KBM-7 (cell line): Measurements from ENCODE around the gene CACNA1D.
A peak's percentile ranks its signal among the peaks of the same experiment; 100 is the strongest.

Source experiments
- DNase-seq: peaks from one replicate; pipeline ENCODE4 v3.0.0-alpha.2; 2015
- in situ Hi-C: fragments of 300-500 bp; cut with MboI; formaldehyde crosslinking; loops from 2 replicates; pipeline ENCODE4 v1.14.3; 2020; ENCODE audit warnings: low sequenced_read_pairs, low pct_unique_long_range_greater_than_20kb, mixed read lengths

The CACNA1D gene

DNA sequence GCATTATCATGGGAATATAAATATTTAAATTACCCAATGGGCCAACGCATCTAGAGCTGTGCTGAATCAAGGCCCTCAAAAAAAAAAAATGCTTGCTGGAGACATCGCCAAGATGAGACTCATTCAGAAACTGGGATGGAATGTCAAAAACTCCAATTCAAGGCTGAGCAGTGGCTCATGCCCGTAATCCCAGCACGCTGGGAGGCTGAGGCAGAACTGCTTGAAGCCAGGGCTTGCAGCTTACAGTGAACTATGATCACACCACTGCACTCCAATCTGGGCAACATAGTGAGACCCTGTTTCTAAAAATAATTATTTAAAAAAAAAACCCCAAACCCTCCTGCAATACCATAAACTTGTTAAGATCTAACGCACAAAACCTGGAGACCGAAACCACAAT, 3.1 kb upstream of the CACNA1D start:
- in situ Hi-C loops: no loop called here

DNA sequence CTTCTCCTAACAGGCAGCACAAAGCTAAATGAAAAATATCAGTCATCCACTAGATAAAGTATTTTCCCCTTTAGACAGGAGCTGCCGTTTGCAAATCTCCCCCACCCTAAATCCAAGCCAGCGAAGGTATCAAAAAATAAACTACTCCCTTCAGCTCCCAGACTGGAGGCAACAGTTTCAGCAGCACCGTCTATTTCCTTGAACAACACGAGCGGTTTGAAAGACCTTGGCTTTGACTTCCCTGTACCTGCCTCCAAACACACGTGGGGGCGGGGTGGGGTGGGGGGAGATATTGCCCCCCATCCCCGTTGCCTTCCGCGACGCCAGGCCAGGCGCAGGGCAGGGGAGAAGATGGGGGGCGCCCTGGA, 832 bp upstream of the CACNA1D start:
- no peak for DNase-seq
- in situ Hi-C loops: no loop called here

More for the DNA sequence above, 3.1 kb upstream of the CACNA1D start:
- no peak for DNase-seq

DNA sequence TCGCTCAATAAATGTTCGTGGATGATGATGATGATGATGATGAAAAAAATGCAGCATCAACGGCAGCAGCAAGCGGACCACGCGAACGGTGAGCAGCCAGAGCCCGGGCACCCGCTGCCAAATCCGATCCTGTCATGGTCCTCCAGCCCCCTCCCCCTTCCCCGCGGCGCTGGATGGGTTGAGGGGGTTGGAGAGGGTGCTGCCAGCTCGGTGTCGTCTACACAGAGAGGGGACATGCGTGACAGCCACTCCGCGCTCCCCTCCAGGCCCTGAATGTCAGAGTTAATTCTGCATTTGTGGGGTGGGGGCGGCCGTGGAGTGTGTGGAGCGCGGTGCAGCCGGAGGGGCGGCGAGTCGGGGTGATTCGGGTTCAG, 722 bp downstream of the CACNA1D start:
- in situ Hi-C loops: no loop called here
- DNase-seq: no peak

DNA sequence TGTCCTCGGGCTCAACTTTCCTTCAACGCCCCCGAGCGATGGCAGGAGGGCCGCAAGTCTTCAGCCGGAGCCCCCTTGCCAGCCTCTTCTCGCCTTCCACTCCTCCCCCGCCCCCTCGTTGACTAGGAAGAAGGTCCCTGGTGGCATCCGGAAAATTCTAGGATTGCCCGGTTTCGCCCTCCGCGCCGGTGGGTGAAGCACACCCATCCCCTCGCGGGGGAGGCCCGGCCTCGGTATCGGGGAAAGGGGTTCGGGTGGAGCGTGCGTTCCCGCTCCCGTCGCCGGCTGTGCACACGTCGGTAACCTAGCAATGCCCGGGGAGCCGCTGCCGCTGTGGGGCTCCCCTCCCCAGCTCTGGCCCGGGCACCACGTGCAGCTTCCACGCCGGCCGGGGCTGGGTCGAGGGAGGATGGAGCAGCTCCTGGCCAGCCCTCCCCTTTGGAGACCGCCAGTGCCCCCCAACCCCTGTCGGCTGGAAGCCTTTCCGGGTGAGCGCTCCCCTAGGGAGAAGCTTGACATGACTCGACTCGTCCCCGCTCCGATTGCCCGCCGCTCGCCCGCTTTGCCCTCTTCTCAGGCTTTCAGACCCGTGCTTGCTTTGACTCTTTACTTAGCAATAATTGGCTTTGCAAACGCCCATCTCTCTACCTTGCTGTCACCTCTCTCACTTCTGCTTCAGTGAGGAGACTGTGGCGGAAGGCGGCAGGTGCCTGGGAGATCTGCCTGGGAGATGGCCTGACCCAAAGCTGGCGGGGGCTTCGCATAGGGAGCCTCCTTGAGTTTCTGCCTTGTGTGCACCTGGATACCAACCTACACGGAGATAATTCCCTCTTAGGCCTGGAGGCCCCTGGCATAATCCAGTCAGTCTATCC, 1.3 kb downstream of the CACNA1D start:
- no peak for DNase-seq

DNA sequence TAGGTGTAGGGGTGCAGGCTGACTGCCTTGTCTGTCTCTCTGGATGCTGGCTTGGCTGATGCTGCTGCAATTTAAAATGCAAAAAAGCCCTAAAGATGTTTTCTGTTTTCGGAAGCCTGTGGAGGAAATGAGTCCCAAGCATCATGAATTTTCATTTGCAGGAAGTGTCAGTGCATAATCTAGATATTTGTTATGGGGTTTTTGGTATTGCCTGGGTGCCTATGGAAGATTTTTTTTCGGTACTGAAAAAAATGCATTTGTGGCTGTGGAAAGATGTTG, 1.9 kb downstream of the CACNA1D start:
- in situ Hi-C loops: no loop called here
- DNase-seq: no peak

More for the DNA sequence above, 1.3 kb downstream of the CACNA1D start:
- in situ Hi-C loops: no loop called here

DNA sequence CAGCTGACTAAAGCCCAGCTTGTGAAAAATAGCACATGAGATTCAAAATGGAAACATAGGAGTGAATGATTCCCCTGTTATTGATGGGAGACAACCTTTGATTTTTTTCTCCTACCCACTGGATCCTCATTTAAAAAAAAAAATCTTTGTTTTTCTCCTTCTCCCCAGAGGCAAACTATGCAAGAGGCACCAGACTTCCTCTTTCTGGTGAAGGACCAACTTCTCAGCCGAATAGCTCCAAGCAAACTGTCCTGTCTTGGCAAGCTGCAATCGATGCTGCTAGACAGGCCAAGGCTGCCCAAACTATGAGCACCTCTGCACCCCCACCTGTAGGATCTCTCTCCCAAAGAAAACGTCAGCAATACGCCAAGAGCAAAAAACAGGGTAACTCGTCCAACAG, 2.6 kb downstream of the CACNA1D start:
- in situ Hi-C loops: no loop called here
- peak; percentile 35 for DNase-seq

DNA sequence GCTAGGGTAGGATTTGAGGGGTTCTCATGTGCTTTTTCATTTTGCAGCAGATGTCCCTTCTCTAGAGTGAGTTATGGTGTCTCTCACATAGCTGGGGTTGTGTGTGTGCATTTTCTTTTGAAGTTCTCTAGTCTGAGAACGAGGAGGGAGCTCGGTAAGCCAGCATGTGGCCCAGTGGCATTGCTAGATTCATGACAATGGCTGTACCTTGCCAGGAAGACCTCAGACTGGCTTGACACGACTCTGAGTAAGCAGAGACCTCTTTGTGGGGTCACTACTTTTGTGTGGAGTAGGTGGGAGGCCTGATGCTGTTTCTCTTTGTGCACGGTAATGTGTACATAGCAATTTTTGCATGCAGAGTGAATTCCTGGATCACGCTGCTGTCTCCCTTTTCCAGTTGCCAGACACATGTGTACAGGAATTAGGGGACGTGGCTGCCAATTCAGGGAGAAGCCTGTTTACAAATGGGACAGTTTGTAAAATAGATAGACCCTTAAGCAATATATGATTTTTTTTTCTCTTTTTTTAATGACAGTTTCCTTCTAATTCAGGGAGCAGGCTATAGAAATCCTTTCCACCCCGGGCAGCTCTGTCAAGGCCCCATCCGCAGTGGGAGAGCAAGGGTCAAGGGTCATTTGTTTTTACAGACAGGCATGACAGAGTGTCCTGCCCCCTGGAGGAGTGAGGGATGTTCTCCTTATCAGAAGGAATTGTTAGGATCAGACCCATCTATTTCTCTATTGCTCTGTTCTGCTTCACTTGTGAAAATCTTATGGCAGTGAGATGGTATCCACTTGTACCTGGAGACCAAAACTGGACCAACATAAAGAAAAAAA, 4.6 kb downstream of the CACNA1D start:
- in situ Hi-C loops: no loop called here
- DNase-seq: no peak

DNA sequence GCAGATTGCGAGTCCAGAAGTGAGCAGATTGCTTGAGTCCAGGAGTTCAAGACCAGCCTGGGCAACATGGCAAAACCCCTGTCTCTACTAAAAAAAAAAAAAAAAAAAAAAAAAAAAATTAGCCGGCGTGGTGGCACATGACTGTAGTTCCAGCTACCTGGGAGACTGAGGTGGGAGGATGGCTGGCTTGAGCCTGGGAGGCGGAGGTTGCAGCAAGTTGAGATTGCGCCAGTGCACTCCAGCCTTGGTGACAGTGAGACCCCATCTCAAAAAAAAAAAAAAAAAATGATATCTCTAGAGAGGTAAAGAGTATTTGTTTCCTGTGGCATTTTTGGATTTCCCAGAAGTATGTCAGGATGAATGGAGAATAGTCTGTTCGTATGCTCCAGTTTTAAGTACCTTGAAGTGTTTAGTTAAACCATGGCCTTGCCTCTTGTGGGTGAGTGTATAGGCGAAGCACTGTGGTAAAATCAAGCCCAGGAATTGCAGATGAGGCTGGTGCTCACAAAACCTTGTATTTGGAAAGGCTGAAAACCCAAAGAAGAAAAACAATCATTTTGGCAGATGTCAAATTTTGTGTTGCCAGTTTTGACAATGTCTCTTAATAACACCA, 5.9 kb downstream of the CACNA1D start:
- DNase-seq: no peak
- in situ Hi-C loops: no loop called here

DNA sequence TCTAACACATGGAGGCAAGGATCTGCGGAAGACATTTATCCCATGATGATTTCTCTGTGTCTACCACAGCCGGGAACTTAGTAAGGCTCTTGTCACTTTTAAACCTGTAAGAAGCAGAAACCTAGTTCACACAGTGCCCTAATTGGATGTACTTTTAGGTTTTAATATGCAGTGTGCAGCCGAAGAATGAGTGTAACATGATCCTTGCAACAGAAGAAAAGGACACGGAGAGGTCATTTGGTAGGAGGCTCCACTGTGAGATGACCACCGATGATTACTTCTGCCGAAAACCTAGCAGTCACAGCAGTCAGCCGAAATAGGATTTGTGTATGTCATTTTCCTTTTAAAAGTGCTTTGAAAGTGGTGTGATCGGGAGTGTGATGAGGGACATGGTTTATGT, 6.8 kb downstream of the CACNA1D start:
- no peak for DNase-seq
- in situ Hi-C loops: no loop called here

DNA sequence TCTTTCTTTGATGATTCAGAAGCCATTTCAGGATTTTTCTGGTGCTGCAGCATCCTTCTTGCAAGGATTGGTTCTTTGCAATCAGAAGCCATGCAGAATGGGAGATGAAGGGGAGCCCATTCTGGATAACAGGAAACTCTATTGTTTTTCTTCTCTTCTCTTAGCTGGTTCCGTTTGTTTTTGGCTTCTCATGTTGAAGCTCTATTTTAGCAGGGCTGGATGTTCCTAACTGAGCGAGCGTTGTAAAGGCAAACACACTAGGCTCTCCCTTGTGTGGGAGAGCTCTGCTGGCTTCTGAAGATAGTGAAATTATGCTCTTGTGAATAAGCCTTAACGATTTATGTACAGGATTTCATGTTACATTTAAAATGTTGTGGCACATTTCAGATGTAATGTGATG, 8.3 kb downstream of the CACNA1D start:
- in situ Hi-C loops: no loop called here
- DNase-seq: no peak

DNA sequence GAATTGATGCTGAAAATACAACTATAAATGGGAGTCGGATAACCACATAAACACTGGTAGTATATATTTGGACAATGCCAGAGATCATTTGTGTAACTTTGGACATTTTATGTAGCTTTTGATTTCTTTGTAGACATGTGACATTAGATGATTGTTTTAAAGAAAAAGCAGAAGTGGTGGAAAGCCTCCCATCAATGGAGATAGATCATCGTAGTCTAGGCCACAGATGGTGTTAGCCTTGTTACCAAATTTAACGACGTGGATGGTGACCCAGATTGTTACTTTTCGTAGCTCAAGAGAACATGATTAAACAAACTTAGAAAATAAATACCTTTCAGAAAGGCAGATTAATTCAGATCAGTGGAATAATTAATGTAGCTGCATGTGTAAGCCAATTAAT, 8.8 kb downstream of the CACNA1D start:
- in situ Hi-C loops: no loop called here
- no peak for DNase-seq

DNA sequence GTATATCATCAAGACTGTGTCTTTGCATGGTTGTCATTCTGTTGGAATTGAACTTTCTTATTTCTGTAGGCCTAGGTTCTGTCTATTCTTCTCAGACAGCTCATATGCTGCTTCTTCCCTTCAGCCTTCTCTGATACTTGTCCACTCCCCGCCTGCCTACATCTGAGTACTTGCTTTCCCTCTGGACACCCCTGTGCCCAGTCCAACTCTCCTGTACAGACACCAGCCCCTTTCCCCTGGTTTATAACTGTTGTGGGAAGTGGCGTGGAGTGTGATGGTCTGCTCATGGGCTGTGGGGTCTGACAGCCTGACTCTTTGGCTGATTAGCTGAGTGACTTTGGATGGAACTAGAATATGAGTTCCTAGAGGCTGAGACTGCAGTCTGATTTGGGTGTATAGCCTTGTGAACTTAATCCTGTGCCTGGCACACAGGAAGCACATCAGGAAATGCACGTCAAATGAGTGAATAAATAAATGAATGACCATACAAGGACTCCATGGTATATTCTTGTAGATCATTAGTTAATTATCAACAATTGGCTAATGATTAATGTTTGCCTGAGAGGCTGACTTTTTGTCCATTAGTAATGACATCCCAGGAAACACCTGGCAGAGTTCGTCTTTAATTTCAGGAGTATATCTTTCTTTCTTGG, 11.8 kb downstream of the CACNA1D start:
- in situ Hi-C loops: no loop called here
- DNase-seq: no peak

DNA sequence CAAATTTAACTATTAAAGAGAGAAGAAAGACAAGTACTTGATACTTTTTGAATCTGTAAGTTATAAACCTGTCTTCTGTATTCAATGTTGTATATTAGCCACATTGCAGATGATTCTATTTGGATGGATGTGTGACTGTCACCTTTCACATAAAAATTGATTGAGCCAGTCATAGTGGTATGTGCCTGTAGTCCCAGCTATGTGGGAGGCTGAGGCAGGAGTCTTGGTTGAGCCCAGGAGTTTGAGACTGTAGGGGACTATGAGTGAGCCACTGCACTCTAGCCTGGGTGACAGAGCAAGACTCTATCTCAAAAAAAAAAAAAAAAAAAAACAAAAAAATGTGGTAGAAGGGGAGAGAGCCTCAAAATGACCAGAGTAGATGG, 12.3 kb downstream of the CACNA1D start:
- no peak for DNase-seq
- in situ Hi-C loops: no loop called here

DNA sequence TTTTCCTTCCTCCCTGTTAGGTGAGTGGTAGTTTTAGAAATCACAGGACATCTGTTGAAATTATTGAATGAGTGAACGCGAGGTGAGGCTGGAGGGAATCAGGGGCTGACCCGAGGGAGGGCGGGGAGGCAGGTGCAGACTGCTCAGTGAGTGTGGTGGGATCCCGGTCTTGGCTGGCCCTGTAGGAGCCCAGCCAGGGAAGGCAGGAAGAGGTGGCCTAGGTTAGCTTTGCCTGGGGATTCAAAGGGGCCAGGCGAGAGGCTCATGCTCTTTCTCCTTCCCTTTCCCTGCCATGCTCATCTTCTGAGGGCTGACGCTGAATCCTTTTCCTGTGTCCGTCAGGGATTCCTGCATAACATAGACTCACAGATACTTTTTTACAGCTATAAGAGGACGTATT, 15.1 kb downstream of the CACNA1D start:
- DNase-seq: no peak
- in situ Hi-C loops: no loop called here

DNA sequence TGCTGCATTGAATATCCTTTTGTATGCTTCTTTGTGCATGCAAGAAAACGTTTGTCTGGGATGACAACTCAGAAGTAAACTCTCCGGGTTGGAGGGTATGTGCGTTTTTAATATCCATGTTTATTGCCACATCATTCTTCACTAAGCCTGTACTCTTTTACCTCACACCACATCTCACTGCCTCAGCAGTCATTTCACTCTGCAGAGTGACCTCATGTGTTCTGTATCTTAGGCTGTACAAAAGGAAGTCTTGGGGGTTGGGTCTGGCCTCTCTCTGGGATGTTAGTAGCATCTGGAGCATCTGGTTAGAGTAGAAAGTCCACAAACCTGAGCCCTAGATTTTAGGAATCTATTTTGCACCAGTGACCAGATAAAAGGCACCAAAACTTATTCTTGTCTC, 16.1 kb downstream of the CACNA1D start:
- no peak for DNase-seq
- in situ Hi-C loops: no loop called here

DNA sequence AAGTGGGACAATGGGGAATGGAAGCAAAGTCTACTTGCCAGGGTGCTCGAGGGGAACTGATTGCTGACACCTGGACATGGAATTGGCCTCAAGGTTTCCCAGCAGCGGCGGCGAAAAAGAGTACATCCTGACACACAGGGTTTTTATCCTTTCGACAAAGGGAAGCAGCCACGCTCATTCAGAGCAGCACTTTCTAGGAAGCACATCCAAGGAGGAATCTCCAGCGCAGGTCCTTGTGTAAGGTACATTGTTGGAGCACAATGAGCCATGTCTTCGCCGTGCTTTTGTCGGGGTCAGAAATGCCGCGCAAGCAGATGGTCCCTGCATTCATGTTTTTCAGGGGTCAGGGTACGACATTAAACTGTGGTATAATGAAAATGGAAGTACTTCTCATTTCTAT, 16.8 kb downstream of the CACNA1D start:
- DNase-seq: no peak
- in situ Hi-C loops: no loop called here

DNA sequence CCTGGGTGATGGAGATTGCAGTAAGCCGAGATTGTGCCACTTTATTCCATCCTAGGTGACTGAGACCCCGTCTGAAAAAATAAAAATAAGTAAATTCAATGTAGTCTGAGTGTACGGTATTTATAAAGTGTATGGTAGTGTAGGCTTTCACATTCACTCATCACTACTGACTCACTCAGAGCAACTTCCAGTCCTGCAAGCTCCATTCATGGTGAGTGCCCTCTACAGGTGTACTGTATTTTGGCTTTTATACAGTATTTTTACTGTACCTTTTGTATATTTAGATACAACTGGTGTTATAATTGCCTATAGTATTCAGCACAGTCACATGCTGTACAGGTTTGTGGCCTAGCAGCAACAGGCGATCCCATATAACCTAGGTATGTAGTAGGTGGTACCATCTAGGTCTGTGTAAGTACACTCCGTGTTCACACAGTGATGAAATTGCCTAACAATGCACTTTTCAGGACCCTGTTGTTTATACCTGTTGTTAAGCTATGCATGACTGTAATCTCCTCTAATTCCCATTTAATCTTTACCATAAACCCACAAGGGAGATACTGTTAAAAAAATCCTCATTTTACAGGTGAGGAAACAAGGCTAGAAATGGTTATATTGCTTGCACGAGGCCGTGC, 19.3 kb downstream of the CACNA1D start:
- no peak for DNase-seq
- in situ Hi-C loops: no loop called here

DNA sequence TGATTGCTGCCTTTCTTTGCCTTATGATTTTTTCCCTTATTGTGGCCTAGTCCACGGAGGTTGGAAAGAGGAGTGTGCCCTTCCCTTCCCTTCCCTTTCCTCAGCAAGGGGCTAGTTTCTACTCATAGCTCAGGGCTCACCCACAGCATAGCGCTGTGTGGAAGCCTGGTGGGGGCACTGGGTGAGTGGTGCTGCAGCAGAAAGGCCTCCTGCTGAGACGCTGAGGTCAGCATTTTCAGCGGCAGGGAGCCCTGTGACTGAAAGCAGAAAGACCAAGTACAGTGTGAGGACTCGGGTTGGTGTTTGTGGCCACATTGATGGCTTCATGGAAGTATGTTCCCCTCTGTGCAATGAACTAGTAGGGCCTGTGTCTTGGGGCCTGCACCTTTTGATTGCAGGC, 21.9 kb downstream of the CACNA1D start:
- in situ Hi-C loops: no loop called here
- DNase-seq: no peak

DNA sequence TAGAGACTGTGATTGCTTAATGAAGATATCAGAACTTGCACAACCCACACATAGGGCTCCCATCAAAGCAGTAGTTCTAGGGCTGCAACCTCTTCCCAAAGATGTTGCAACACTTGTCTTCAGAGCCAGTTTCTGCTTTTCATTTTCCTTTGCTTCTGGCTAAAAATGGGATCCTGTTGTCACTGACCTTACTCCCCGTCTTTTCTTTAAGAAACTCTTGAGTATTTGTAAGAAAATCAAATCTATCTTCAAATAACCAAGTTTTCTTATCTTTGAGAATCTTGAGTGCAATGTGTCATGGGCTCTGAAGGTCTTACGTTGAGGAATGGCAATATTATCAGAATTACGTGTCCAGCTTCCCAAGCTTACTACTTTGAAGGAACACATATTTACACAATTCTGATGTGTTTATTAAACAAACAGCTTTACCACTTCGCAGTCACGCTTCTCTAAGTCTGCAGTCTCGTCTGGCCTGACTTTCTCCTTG, 24.1 kb downstream of the CACNA1D start:
- no peak for DNase-seq
- in situ Hi-C loops: no loop called here
